CD4-positive, alpha-beta T cell treated with Interleukin-6 for 4 hours (primary cell): Measurements from ENCODE around the gene SDC1.

Experiments
- DNase-seq: peaks from one replicate; pipeline ENCODE4 v3.0.0-alpha.2; 2020; ENCODE audit warnings: mixed read lengths

SDC1 gene

GRCh38 chr2:20213651-20214565 is 11.0 kb downstream of the SDC1 start:
- no peak for DNase-seq

- no peak for DNase-seq
Observed at GRCh38 chr2:20212871-20213503, 11.9 kb downstream of the SDC1 start.

- no peak for DNase-seq
Observed at GRCh38 chr2:20212459-20212870, 12.5 kb downstream of the SDC1 start.

GRCh38 chr2:20211860-20212458 is 13.0 kb downstream of the SDC1 start:
- DNase-seq = no peak

GRCh38 chr2:20211420-20211819 is 13.5 kb downstream of the SDC1 start:
- no peak for DNase-seq

GRCh38 chr2:20210462-20210861 is 14.5 kb downstream of the SDC1 start:
- no peak for DNase-seq

GRCh38 chr2:20209373-20210109 is 15.4 kb downstream of the SDC1 start:
- DNase-seq = no peak

- DNase-seq = no peak
Observed at GRCh38 chr2:20208476-20208859, 16.5 kb downstream of the SDC1 start.

GRCh38 chr2:20207051-20207450 is 17.9 kb downstream of the SDC1 start:
- DNase-seq = no peak

- DNase-seq = no peak
Observed at GRCh38 chr2:20205915-20206524, 18.9 kb downstream of the SDC1 start.

GRCh38 chr2:20205069-20205468 is 19.9 kb downstream of the SDC1 start:
- no peak for DNase-seq

GRCh38 chr2:20203521-20204225 is 21.3 kb downstream of the SDC1 start:
- DNase-seq = no peak

- DNase-seq = no peak
Observed at GRCh38 chr2:20203072-20203471, 21.9 kb downstream of the SDC1 start.

- DNase-seq = no peak
Observed at GRCh38 chr2:20201671-20202070, 23.3 kb downstream of the SDC1 start.

GRCh38 chr2:20200697-20201555 is 24.0 kb downstream of the SDC1 start:
- DNase-seq = no peak

- no peak for DNase-seq
Observed at GRCh38 chr2:20199633-20200270, 25.2 kb downstream of the SDC1 start.

- DNase-seq = no peak
Observed at GRCh38 chr2:20198796-20199632, 25.9 kb downstream of the SDC1 start.

- DNase-seq = no peak
Observed at GRCh38 chr2:20198001-20198400, 26.9 kb downstream of the SDC1 start.

- DNase-seq = no peak
Observed at GRCh38 chr2:20197192-20197591, 27.7 kb downstream of the SDC1 start.
